H1 (cell line): Measurements from ENCODE around the gene TIMM23.
"Not testable (repeated sequence)": the region's sequence is repeated elsewhere in the genome, so short reads cannot be mapped to it uniquely, and the experiment has no call there.

ENCODE experiments used
- CHD2 ChIP-seq: IDR thresholded peaks from 2 replicates; pipeline ENCODE4 v1.6.1; 2012; ENCODE audit warnings: low read length, improper control_type of control experiment
- EZH2 ChIP-seq: fragments of 200-600 bp; sonication (generic); IDR thresholded peaks from 2 replicates; pipeline ENCODE4 v1.7.1; 2012; ENCODE audit warnings: low read depth, mild to moderate bottlenecking, moderate library complexity, low read length, inconsistent platforms; ENCODE audit not compliant: severe bottlenecking
- POLR2A ChIP-seq, 2 experiments: IDR thresholded peaks; 1 replicate in 1 of 2; 2 replicates in 1 of 2; pipeline ENCODE4 v1.6.1; 2011; ENCODE audit warnings: low read depth in 2 of 2, low read length in 2 of 2, mild to moderate bottlenecking in 2 of 2; ENCODE audit errors: control extremely low read depth in 1 of 2
- SP1 ChIP-seq: IDR thresholded peaks from 2 replicates; pipeline ENCODE4 v1.6.1; 2011; ENCODE audit warnings: low read depth, low read length

DNA sequence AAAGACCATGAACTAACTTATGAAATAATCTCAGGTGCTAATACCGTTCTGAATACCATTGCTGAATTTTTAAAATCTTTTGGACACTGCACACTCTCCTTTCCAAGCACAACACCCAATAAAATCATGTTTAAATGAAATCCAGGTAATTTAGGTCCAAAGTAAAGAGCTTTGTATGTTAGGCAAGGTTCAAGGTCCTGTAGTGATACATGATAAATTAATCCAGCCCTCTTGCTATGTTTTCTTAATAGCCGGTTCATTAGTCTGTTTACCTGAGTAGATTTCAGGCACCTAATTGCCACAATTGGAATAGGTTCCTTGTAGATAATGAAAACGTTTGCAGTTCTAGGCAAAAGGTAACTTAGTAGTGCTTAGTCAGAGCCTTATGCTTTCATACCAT is 13.3 kb downstream of the TIMM23 start:
- TF ChIP-seq CHD2; SP1; EZH2; POLR2A (IDR thresholded peaks at IDR 0.05; ENCODE audit: control extremely low read depth in 1 of 2, low read depth in 2 of 2, low read length in 2 of 2): not testable (repeated sequence)
